NCI-H1092 (cell line): ENCODE data around the gene INPP4B.

Source experiments
- DNase-seq: peaks from one replicate; lab custom pipeline; 2025; lab: John Stamatoyannopoulos, UW

Gene INPP4B

GRCh38 chr4:142130666-142131065 is 715.4 kb downstream of the INPP4B start:
- no peak for DNase-seq

- DNase-seq: no peak
These were observed 716.2 kb downstream of the INPP4B start for GRCh38 chr4:142129931-142130330.

GRCh38 chr4:142129473-142129872 is 716.6 kb downstream of the INPP4B start:
- DNase-seq: no peak

DNA sequence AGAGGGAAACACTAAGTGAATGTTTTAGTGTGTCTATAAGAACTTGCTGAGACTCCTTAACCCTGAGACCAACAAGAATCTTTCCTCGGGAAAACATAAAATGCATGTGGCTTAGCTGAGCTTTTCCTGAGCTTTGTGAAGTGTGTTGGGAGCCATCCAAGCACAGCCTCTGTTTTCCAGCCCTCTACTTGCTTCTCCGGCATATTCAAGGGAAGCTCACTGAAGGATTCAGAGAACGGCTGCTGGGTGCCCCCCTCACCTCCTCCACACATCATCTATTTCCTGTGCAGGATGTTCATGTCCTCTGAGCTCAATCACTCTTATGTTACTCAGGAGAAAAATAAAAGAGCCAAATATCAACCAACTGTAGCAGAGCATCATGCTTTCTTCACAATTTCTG is 717.6 kb downstream of the INPP4B start:
- DNase-seq: no peak

DNA sequence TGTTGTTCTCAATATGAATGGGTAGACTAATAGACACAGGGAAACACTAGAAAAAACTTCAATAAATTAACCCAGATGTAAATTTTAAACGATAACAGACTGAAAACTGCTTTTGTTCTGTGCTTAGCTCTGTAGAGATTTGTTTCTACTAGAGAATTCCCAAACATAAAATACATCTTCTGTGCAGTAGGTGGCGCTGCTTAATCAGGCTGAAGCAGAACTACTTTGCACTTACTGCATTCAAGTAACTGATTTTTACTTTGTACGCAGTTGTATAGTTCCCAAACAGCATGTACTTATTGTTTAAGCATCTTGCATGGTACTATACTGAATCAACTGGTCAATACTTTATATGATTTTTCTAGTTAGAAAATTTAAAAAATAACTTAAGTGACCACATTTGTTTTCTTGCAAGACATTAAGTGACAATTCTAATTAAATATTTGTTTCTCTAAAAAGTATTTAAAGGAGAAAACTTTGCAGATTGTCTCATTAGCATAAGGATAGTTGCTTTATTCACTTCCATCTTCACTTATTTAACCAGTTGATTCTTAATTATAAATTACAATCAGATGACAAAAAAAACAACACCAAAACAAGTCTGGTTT is 719.1 kb downstream of the INPP4B start:
- DNase-seq: peak; percentile 22

DNA sequence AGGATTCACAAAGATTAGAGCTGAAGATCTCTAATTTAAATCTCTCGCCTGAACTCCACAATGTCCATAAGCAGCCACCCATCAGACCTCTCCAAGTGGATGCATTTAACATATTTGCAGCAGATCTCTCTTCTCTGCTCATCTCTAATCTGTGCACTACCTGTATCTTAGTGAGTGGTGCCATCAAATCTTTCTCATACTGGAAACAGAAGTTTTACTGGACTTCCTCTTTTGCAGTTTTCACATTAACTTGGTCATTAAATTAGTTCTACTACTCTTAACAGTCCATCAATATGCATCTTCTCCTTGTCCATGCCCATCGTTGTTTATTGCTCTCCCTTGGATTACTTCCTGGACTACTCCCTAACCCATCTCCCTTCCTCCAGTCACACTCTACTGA is 721.2 kb downstream of the INPP4B start:
- DNase-seq: no peak

DNA sequence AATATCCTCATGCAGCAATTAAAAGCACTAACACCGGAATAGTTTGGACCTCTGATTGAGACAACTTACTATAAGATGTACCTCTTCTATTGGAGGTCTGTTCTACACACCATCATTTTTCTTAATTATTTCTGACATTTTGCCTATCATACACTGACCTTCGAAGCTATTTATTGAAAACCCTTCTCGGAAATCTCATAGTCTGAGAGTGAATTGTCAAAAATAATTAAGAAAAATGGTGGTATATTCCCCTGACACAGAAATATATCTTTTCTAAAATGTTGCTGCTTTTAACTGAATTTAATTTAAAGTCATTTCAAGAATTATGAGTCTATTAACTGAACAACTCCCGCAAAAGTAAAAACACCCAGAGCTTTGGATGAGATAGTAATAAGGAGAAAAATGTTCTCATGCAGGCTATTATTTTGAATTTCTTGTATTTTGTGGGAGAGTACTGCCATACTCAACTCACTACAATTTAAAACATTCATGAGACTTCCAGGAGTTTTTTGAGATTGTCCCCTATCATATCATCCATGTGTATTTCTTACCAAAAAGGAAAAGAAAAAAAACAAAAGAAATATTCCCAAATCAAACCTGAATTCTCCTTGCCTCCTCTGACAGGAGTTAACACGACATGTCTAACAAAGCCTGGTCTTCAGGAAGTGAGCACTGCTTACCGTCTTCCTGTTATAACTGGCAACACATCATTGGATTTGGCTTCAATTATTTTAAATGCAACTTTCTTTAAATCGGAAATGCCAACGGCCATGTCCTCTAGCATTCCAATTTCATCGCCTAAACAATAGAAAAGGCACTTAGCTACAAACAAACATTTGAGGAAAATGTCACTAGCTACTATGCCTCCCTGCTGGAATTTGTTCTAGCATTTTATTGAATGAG is 724.4 kb downstream of the INPP4B start:
- no peak for DNase-seq

DNA sequence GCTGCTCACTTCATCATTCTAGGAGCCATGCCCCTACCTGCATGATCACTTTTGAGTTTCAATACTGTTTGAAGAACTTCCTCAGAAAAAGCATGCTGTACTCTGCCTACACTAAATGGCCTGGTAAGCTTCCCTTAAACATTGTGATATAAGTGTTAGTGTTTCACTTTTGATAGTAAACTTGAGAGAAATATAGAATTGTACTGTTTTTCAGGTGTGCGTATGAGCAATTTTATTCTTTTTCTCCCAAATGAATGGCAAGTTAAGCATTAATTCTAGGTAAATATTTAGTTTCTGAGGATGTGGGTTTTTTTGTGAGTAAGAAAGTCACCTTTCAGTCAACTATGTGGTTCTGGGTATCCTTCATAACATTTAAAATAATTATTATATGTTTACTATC is 725.2 kb downstream of the INPP4B start:
- DNase-seq: no peak

DNA sequence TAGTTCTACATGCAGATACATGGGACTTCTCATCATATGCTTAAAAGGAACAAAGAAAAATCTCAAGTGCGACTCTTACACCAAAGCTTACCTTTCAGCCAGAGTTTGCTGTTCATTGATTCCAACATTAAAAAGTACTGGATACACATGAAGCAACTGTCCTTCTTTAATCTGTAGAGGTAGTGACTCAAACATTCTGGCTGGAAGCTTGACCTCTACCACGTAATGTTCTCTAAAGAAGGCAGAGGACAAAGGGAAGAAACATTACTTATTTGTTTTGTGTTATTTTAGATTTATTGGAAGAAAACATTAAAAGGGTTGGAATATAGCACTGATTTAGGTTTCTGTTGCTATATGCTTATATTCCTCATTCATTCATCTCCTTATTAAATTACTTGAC is 733.6 kb downstream of the INPP4B start:
- no peak for DNase-seq

- DNase-seq: no peak
These were observed 736.0 kb downstream of the INPP4B start for GRCh38 chr4:142110136-142110535.

- DNase-seq: no peak
These were observed 742.1 kb downstream of the INPP4B start for GRCh38 chr4:142104041-142104440.

GRCh38 chr4:142101401-142101800 is 744.7 kb downstream of the INPP4B start:
- no peak for DNase-seq

DNA sequence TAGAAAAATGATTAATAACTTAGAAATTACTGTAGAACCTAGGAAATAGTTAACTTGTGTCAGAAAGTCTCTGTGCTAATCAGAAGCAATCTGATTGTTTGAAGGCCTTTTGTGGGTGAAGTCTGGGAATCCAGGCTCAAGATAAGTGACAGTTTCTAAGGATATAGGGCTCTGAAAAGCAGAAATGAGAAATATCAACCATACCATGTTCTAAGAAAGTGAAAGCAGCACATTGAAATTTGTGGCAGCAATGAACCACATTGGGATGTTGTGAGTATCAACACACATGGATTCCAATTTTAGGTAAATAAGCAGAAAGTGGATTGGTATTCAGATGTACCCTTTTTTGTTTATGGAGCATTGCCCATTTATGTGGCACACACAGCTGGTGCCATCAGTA is 745.2 kb downstream of the INPP4B start:
- DNase-seq: no peak

- no peak for DNase-seq
These were observed 747.1 kb downstream of the INPP4B start for GRCh38 chr4:142098900-142099545.

DNA sequence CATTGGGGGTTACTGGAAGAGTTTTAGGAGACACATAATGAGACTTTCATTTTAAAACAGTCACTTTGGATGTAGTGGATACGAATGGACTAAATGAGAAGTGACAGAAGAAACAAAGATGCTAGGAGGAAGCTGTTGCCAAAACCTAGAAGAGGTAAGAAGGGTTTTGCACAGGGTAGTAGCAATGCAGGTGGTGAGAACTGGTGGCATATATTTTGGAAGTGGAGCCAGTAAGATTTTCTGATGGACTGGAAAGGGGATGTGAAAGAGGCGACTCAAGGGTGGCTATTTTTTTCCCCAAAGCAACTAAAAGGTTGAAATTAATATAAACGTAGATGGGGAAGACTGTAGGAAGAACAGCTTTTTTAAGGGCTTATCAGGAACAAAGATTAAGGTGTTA is 747.7 kb downstream of the INPP4B start:
- no peak for DNase-seq

GRCh38 chr4:142097015-142097414 is 749.1 kb downstream of the INPP4B start:
- no peak for DNase-seq

DNA sequence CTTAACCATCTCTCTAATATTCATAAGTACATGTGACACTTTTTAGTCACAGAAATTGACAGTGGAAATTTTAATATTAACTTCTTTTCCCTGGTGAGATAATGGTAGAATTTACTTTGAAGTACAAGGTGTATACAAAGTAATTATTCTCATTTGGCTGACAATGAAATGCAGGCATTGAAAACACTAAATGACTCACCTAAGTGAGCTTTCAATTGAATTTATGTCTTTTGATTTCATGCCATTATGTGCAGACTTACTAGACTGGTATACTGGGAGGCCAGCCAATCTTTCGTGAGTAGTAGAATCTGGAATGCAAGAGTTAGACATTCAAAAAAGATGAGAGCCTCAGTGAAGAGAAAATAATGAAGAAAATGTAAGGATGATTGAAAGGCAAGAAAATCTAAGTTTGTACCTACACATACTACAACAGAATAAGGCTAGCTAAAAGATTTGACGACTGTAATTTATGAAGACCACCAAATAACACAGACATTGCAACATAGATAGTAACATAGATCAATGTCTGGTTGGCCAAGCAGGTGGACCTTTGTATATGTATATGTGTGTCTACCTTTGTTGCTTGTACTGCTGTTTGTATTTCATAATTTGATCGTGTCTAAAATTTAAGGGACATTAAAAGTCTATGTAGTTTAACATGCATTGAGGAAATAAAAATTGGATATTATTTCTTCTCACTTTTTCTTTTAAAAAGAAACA is 750.1 kb downstream of the INPP4B start:
- DNase-seq: no peak

DNA sequence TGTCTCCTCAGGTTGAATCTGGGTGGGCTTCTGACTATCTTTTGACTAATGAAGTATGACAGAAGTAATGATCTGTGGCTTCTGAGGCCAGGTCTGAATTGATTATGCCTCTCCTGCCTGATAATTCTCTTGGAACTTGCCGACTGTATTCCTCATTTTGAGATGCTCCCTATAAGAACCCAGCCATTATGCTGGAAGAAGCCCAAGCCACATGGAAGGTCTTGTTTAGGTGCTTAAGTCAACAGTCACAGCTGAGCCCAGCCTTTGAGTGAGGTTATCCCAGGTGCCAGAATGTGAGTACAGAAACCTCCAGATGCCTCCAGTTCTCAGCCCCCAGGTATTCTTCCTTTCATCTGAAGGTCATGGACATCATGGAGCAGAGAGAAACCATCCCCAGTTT is 753.2 kb downstream of the INPP4B start:
- DNase-seq: no peak

GRCh38 chr4:142091691-142092182 is 754.4 kb downstream of the INPP4B start:
- DNase-seq: no peak

GRCh38 chr4:142091085-142091513 is 755.0 kb downstream of the INPP4B start:
- no peak for DNase-seq

- no peak for DNase-seq
These were observed 757.2 kb downstream of the INPP4B start for GRCh38 chr4:142088906-142089305.
